Thymus (tissue), 11 donors: ENCODE measurements around the gene QRICH2. TPM values are rescaled to one million over a fixed set of nuclear protein-coding genes. Genes with fewer than 3 reads are reported as not detected.

Experiments
- DNase-seq, 9 donors: peaks; one replicate each; pipeline ENCODE4 v3.0.0-alpha.2; 2013; ENCODE audit warnings: low spot score in 9 of 9, low read depth in 6 of 9, missing footprints in 1 of 9
- H3K27ac ChIP-seq, 2 donors: one replicate each; pipeline ENCODE4 v1.5.1; 2013; ENCODE audit warnings: control low read depth in 1 of 2, low read depth in 1 of 2, low read length in 1 of 2, mild to moderate bottlenecking in 1 of 2, moderate library complexity in 1 of 2
- H3K27me3 ChIP-seq, 2 donors: one replicate each; pipeline ENCODE4 v1.5.1; 2013; ENCODE audit warnings: low read length in 1 of 2; ENCODE audit not compliant: control insufficient read depth in 2 of 2, insufficient read depth in 1 of 2
- H3K36me3 ChIP-seq, 2 donors: one replicate each; pipeline ENCODE4 v1.5.1; 2013; ENCODE audit warnings: low read length in 1 of 2, mild to moderate bottlenecking in 1 of 2, moderate library complexity in 1 of 2; ENCODE audit not compliant: control insufficient read depth in 2 of 2, insufficient read depth in 2 of 2
- H3K4me1 ChIP-seq, 2 donors: one replicate each; pipeline ENCODE4 v1.5.1; 2013; ENCODE audit warnings: low read length in 2 of 2; ENCODE audit not compliant: control insufficient read depth in 2 of 2, insufficient read depth in 2 of 2
- H3K4me3 ChIP-seq, 2 donors: one replicate each; pipeline ENCODE4 v1.5.1; 2013; ENCODE audit warnings: low read length in 2 of 2, control low read depth in 1 of 2, mild to moderate bottlenecking in 1 of 2
- H3K9me3 ChIP-seq, 2 donors: one replicate each; pipeline ENCODE4 v1.5.1; 2013; ENCODE audit warnings: low read length in 1 of 2, mild to moderate bottlenecking in 1 of 2; ENCODE audit not compliant: control insufficient read depth in 2 of 2, insufficient read depth in 1 of 2
- WGBS: extraction: QIAGEN DNeasy Blood & Tissue Kit; methylation state at CpG from one replicate; pipeline ENCODE4 v1.1.7; 2013; 5-methylcytosine and 5-hydroxymethylcytosine counted together
- polyA plus RNA-seq: library from polyadenylated mRNA; stranded (reverse); fragments of 200-250 nt; gene quantifications from one replicate; pipeline ENCODE4 v1.2.3, GENCODE V29; 2013
- total RNA-seq: library from RNA; stranded (reverse); fragments of 120-200 nt; gene quantifications from one replicate; pipeline ENCODE4 v1.2.4, GENCODE V29; 2013
- donor health status: healthy.

Gene QRICH2
- total and polyA plus RNA-seq, 2 donors, result 1.1 to 7.3 TPM

- no peak overlapping the region for H3K27ac ChIP-seq
- WGBS, result 97% methylated on average over 23 of the region's 23 CpGs
- no peak overlapping the region for H3K4me3 ChIP-seq
- no peaks in the 10 kb centered on the region for H3K4me1 ChIP-seq
- H3K9me3 ChIP-seq, result no peaks in the 10 kb centered on the region
- DNase-seq, result no peak
- no peaks in the 10 kb centered on the region for H3K36me3 ChIP-seq
- H3K27me3 ChIP-seq, result no peaks in the 10 kb centered on the region
Observed at GRCh38 chr17:76281573-76282371, 26.3 kb downstream of the QRICH2 start.

GRCh38 chr17:76280650-76281049, 27.4 kb downstream of the QRICH2 start:
- no peak for DNase-seq
- no peaks in the 10 kb centered on the region for H3K4me1 ChIP-seq
- 96% methylated on average over 15 of the region's 15 CpGs for WGBS

GRCh38 chr17:76279742-76280287, 28.3 kb downstream of the QRICH2 start:
- Histone ChIP-seq H3K27me3 (no peaks in the 10 kb centered on the region), H3K9me3 (no peaks in the 10 kb centered on the region), H3K36me3 (no peaks in the 10 kb centered on the region), H3K27ac (no peak overlapping the region), H3K4me3 (no peak overlapping the region), H3K4me1 (no peaks in the 10 kb centered on the region)
- WGBS, result 90% methylated on average over 15 of the region's 15 CpGs
- DNase-seq, result no peak

More at GRCh38 chr17:76280650-76281049, 27.4 kb downstream of the QRICH2 start:
- no peak overlapping the region for H3K4me3 ChIP-seq
- no peaks in the 10 kb centered on the region for H3K36me3 ChIP-seq
- H3K9me3 ChIP-seq, result no peaks in the 10 kb centered on the region
- no peak overlapping the region for H3K27ac ChIP-seq
- no peaks in the 10 kb centered on the region for H3K27me3 ChIP-seq

- Histone ChIP-seq H3K27ac (no peak overlapping the region), H3K9me3 (no peaks in the 10 kb centered on the region), H3K36me3 (no peaks in the 10 kb centered on the region), H3K4me1 (peaks cover 0 to 6% of the 10 kb centered on the region in 2 donors), H3K27me3 (no peaks in the 10 kb centered on the region), H3K4me3 (no peak overlapping the region)
- DNase-seq, result peak in 5 of 9 donors; percentile 71 to 86 (median 80)
- WGBS, result 77% methylated on average over 28 of the region's 28 CpGs
Observed at GRCh38 chr17:76278952-76279741, 28.9 kb downstream of the QRICH2 start.

- WGBS, result 92% methylated on average over 19 of the region's 19 CpGs
- Histone ChIP-seq H3K4me1 (peaks cover under 1 to 14% of the 10 kb centered on the region in 2 donors), H3K27me3 (no peaks in the 10 kb centered on the region), H3K27ac (no peak overlapping the region), H3K9me3 (no peaks in the 10 kb centered on the region), H3K36me3 (no peaks in the 10 kb centered on the region), H3K4me3 (no peak overlapping the region)
- DNase-seq, result no peak
Observed at GRCh38 chr17:76278268-76278908, 29.7 kb downstream of the QRICH2 start.

GRCh38 chr17:76277300-76278267, 30.5 kb downstream of the QRICH2 start:
- H3K9me3 ChIP-seq, result no peaks in the 10 kb centered on the region
- 96% methylated on average over 31 of the region's 31 CpGs for WGBS
- no peak overlapping the region for H3K27ac ChIP-seq
- H3K4me1 ChIP-seq, result peaks cover 9 to 22% of the 10 kb centered on the region in 2 donors
- H3K27me3 ChIP-seq, result no peaks in the 10 kb centered on the region
- H3K4me3 ChIP-seq, result no peak overlapping the region
- H3K36me3 ChIP-seq, result no peaks in the 10 kb centered on the region
- no peak for DNase-seq

- 95% methylated on average over 19 of the region's 19 CpGs for WGBS
- no peak overlapping the region for H3K4me3 ChIP-seq
- H3K27ac ChIP-seq, result no peak overlapping the region
- H3K36me3 ChIP-seq, result no peaks in the 10 kb centered on the region
- no peak for DNase-seq
- H3K4me1 ChIP-seq, result peaks cover 18 to 31% of the 10 kb centered on the region in 2 donors
- no peaks in the 10 kb centered on the region for H3K27me3 ChIP-seq
- no peaks in the 10 kb centered on the region for H3K9me3 ChIP-seq
Observed at GRCh38 chr17:76276461-76277299, 31.4 kb downstream of the QRICH2 start.
